ENCODE measurements around the gene GDI2.
"Not testable (repeated sequence)": the region's sequence is repeated elsewhere in the genome, so short reads cannot be mapped to it uniquely, and the experiment has no call there.

The GDI2 gene

DNA sequence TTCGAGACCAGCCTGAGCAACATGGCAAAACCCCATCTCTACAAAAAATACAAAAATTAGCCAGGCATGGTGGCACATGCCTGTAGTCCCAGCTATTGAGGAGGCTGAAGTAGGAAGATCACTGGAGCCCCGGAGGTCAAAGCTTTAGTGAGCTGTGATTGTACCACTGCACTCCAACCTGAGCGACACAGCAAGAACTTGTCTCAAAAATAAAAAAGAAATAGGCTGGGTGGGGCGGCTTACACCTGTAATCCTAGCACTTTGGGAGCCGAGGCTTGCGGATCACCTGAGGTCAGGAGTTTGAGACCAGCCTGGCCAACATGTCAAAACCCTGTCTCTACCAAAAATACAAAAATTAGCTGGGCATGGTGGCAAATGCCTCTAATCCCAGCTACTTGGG lies 13.3 kb upstream of the GDI2 start:
- DNase-seq = not testable (repeated sequence)

DNA sequence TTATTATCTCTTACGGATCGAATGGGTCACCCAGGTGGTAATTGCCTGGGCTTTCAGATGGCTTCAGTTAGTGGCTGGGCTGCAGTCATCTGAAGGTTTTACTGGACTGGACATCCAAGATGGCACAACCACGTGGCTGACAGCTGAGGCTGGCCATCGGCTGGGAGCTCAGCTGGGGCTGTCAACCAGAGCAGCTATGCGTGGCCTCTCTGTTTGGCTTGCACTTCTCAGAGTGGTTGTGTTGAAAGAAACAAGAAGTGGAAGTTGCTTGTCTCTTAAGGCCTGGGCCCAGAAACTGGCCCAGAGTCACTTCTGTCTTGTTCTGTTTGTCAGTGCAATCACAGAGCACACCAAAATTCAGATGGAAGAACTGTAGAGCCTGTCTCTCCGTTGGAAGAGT lies 5.7 kb upstream of the GDI2 start:
- DNase-seq = no peak

GRCh38 chr10:5818048-5818331 lies 4.8 kb upstream of the GDI2 start:
- no peak for DNase-seq

DNA sequence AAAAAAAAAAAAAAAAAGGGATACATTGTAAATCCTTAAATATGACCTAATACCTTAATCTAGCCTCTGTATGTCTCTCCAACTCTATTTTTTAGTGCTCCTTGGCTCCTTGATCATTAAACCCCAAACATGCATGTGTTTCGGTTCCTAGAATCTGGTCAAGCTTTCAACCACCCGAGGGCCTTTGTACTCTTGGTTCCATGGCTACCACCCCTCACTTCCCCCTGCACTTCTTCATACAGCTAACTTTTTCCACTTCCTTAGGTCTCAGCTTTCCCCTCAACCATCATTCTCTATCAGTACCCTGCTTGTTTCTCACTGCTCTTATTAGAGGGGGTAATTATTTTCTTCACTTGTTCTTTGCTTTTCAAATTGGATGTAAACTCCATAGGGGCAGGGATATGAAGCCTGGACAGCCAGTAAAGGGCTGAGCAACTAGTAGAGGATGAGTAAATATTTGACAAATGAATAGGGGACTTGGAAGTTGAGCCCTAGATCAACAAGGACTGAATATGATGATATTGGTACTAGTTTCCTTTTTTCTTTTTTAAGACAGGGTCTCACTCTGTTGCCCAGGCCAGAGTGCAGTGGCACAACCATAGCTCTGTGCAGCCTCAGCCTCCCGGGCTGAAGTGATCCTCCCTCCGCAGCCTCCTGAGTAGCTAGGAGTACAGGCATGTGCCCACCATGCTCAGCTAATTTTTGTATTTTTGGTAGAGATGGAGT lies 4.3 kb upstream of the GDI2 start:
- no peak for DNase-seq

DNA sequence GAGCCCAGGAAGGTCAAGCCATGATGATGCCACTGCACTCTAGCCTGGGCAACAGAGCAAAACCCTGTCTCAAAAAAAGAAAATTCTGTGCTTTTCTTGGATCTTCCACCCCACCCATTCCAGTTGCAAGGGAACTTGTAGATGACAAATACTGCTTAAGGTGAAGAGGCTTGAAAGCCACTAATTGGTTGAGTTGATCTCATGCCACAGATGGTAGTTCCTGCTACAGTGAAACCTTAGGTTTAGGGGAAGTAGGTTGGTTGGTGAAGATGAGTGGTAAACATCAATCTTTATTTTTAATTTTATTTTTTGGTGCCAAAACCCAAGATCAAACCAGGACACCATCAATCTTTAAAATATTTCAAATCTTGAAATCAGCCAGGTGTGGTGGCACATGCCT lies 2.9 kb upstream of the GDI2 start:
- DNase-seq = no peak

DNA sequence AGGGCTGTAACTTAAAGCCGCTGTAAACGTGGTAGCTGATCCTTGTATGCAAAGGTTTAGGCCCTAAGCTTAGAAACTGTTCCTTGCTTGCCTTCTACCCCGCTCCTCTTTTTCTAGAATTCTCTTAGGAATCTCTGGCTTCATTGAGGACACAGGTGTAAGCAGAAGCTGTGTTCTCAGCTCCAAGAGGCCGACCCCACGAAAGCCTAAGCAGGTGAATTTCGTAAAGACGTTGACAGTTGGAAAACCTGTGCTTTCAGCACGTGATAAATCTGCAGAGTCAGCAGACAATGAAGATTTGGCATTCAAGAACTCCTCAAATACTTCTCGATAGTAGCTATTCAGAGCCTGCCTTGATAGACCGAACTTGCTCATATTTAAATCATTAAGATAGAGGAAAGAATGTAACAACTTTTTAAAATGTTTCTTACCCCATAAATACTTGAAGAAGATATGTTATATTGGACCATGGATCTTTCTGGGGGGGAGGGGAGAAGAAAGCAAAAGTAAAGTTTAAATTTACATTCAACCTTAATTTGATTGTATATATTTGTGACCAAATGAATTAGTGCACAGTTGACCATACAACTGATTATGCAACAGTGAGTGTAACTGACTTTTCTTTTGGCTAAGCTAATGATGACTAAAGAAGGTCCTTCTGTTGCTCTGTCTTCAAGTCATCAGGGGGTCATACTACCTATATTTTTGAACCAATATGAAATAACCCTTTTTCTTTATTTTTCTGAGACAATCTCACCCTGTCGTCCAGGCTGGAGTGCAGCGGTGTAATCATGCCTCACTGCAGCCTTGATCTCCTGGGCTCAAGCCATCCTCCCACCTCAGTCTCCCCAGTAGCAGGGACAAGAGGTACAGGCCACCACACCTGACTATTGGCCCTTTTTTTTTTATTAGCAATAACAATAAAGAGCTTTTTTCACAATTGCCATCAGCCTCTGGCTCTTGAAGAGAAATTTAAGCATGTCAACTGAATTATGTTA lies 1.2 kb upstream of the GDI2 start:
- DNase-seq = no peak

DNA sequence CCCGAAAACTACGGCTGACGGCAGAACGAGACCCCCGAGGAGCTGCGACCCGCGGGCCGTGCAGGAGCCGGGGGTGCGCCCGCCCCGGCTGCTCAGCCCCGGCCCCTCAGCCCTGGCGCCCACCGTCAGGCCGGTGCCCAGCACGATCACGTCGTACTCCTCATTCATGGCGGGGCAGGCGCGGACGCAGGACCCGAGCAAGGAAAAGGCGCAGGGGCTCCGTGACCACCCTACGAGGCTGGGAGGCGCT lies 218 bp downstream of the GDI2 start:
- no peak for DNase-seq

GRCh38 chr10:5812283-5813090 lies 747 bp downstream of the GDI2 start:
- peak; percentile 61 for DNase-seq

DNA sequence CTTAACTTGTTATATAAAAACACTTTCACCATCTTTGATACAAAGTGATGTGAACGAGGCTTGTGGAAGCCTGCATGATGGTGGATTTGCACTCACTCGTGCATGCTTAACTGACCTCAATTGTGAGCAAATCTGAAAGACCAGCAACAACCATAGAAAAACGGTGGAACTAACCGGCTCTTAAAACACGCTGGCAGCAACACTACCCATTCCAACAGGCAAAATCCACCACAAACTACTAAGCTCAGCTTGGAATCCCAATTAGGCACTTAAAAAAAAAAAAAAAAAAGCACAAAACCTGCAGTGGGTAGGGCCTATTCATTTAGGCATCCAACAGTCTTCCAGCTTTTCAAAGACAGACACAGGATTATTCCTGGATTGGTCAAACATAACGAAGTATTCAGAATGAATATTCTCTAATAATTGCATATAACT lies 1.8 kb downstream of the GDI2 start:
- no peak for DNase-seq

DNA sequence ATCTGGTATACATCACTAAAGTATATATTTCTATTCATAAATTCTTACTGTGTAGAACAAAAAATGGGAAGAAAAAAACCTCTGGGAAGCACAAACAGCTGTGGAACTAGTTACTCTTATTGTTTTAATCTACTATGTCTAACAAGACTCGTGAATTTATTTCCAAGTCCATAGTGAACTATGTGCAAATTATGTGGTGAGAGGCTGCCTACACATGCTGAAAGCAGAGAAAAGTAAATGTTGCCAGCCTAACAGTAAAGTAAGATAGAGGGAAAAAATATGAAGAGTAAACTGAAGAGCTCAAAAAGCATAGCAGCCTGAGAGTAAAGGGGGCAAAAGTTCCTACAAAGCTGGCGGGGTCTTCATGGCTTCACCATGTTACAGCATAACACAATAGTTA lies 3.0 kb downstream of the GDI2 start:
- DNase-seq = no peak

GRCh38 chr10:5809527-5810154 lies 3.6 kb downstream of the GDI2 start:
- DNase-seq = no peak

GRCh38 chr10:5808783-5809392 lies 4.3 kb downstream of the GDI2 start:
- DNase-seq = not testable (repeated sequence)

- no peak for DNase-seq
These were observed 6.5 kb downstream of the GDI2 start for GRCh38 chr10:5806745-5807144.

DNA sequence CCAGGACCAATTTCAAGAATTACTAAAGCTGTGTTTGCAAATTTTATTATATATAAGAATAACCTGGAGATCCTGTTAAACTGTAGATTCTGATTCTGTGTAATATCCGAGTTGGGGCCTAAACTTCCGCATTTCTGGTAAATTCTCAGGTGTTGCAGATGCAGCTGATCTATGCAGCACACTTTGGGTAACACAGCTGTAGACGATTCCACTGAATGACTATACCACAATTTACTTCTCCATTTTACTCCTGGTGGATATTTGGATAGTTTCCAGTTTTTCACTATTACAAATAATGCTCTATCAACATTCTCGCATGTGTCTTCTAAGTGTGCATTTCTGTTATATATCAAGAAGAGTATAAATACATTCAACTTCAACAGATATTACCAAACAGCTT lies 7.5 kb downstream of the GDI2 start:
- DNase-seq = no peak

DNA sequence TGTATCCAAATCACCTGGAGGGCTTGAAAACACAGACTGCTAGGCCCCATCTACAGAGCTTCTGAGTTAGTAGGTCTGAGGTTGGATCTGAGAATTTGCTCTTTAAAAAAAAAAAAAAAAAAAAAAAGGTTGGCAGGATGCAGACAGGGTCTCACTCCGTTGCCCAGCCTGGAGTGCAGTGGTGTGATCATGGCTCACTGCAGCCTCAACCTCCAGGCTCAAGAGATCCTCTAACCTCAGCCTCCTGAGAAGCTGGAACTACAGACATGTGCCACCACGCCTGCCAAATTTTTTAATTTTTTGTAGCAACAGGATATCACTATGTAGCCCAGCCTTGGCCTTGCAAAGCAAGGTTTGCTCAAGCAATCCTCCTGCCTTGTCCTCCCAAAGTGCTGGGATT lies 8.0 kb downstream of the GDI2 start:
- no peak for DNase-seq

- no peak for DNase-seq
These were observed 8.8 kb downstream of the GDI2 start for GRCh38 chr10:5804386-5804785.

- DNase-seq = no peak
These were observed 12.5 kb downstream of the GDI2 start for GRCh38 chr10:5800782-5801181.

GRCh38 chr10:5794236-5794635 lies 19.0 kb downstream of the GDI2 start:
- DNase-seq = no peak

- no peak for DNase-seq
These were observed 23.6 kb downstream of the GDI2 start for GRCh38 chr10:5789626-5790025.

GRCh38 chr10:5788969-5789368 lies 24.3 kb downstream of the GDI2 start:
- DNase-seq = no peak

- DNase-seq = no peak
These were observed 29.9 kb downstream of the GDI2 start for GRCh38 chr10:5783300-5783699.

GRCh38 chr10:5782174-5782573 lies 31.1 kb downstream of the GDI2 start:
- DNase-seq = no peak

DNA sequence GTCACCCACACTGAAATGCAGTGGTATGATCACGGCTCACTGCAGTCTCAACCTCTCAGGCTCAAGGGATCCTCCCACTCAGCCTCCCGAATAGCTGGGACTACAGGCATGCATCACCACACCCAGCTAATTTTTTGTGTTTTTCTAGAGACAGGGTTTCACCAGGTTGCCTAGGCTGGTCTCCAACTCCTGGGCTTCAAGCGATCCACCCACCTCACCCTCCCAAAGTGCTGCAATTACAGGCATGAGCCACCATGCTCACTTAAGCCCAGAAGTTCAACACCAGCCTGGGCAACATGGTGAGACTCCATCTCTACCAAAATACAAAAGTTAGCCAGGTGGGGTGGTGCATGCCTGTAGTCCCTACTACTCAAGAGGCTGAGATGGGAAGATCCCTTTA lies 33.5 kb downstream of the GDI2 start:
- peak; percentile 58 for DNase-seq

Measured in islet precursor cell (in vitro differentiated cells).